ENCODE results near the gene VAT1L.

- no peak for TF ChIP-seq CTCF (conservative IDR thresholded peaks at IDR 0.05; ENCODE audit: low read depth in 2 of 2)
- TF ChIP-seq POLR2AphosphoS5 (IDR thresholded peaks at IDR 0.05; ENCODE audit: low read depth) = no peak
- TF ChIP-seq EZH2 (IDR thresholded peaks at IDR 0.05; ENCODE audit: low read depth, unreplicated experiment) = no peak
- no peak for TF ChIP-seq EZH2phosphoT487 (IDR thresholded peaks at IDR 0.05; ENCODE audit: unreplicated experiment)
- no peak for TF ChIP-seq CREB1 (CRISPR knock-in tag; IDR thresholded peaks at IDR 0.05; ENCODE audit: low read depth)
Observed at GRCh38 chr16:77859493-77860232, 71.3 kb downstream of the VAT1L start.

Measured in GM23338 (cell line).